Activated T-cell treated with anti-CD3 and anti-CD28 coated beads for 4 hours (primary cell): ENCODE results near the gene PWWP2A.
"Not testable (repeated sequence)": the region's sequence is repeated elsewhere in the genome, so short reads cannot be mapped to it uniquely, and the experiment has no call there.

Source experiments
- DNase-seq: peaks from one replicate; pipeline ENCODE4 v3.0.0-alpha.2; 2020

PWWP2A gene

DNA sequence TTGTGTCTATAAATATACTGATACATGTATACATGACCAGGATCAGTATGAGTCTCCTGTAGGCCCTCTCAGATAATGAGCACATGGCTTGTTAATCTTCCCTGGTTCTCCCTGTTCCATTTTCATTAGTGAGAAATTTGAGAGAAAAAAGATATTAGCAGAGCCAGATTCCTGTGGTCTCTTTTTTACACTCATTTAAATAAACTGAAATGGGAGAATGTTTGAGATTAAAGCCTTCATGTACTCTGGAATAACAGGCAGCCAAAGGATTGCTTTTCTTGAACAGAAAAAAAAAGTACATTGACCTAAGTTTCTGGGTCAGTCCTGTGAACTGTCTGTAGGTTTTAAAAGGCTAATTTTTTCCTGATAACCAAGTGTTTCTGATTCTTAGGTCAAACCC is 44.2 kb downstream of the PWWP2A start:
- no peak for DNase-seq

DNA sequence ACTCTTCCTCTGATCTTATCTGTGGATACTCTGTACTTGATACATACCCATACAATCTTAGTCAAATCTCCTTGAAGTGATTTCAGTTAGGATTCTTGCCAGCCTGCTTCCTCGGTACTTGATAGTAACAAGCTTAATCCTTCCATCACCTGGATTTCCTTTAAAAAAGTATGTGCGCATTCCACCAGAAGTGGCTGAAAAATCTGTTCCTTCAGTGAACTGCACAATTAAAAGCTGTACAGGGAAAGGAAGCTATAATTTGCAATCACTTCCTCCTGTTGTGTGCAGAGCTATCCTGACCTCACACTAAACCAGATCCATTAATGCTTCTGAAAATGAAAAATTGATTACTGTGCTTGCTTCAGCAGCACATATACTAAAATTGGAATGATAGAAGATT is 47.3 kb downstream of the PWWP2A start:
- DNase-seq, result no peak

DNA sequence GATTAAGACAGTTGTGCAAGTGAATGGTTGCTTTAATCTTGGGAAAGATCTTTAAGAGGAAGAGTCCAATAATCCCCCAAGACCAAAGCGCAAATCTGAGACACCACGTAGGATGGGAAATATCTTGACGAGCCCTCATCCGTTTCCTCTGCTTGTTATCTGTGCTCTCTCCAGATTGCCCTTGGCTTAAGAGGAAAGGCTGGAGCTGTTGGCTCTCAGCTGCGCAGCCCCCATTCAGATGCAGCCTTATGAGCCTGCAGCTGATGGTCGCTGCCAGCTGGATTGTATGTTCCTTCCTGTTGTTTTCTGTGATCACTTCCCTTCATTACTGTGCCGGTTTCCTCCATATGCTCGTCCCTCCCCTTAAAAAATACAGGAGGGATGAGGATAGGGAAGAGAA is 47.7 kb downstream of the PWWP2A start:
- no peak for DNase-seq

DNA sequence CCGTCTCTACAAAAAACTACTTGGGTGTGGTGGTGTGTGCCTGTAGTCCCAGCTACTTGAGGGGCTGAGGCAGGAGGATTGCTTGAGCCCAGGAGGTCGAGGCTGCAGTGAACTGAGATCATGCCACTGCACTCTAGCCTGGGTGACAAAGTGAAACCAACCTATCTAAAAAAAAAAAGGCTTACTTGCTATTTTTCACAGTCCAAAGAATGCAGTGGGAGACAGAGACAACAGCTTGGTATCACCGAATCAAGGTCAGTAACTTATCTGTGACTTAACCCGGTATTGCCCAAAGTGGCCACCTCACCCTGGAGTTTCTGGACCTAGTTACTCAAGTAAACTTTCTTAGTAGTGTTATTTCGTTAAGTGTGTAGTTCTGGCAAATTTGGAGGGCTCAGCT is 50.1 kb downstream of the PWWP2A start:
- not testable (repeated sequence) for DNase-seq

DNA sequence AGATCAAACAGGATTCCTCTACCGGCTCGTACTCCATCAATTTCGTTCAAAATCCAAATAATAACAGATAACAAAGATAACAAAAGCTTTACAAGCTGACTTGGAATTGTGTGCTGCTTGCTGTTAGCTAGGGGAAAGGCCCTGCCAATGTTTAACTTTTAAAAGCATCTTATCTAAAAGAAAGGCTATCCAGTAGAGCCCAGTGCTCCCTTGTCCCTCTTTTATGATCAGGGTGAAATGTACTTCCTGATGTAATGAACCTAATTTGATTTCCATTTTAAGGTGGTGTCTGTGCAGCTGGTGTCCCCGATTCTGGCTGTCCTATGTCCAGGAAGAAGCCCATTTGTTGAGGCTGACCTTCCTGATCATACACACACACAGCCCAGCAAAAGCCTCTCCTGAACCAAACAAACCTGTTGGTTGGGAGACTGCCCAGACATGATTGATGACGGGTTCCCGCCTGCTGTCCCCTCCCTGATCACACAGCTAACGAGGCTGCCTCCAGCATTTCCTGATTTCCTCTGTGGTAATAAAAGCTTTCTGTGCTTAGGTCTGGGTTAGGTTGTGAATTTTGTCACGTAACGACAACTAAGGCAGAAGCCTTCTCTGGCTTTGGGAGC is 54.1 kb downstream of the PWWP2A start:
- no peak for DNase-seq

DNA sequence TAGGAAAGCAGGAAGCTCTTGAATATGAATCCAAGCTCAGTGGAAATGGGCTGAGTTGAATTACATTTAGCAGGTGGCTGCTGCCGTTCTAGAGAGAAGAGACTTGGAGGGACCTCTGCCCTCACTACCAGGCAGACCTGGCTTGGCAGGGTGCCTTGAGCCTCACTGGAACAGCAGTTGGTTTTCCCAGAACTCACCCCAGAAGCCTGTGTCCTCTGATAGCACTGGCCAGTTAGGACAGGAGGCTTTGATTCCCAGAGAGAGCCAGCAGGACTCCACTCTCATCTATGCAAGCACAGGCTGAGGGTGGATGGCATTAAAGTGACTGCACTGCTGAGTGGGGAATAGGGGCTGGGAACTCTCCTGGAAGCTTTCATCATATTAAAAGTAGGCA is 54.8 kb downstream of the PWWP2A start:
- no peak for DNase-seq

DNA sequence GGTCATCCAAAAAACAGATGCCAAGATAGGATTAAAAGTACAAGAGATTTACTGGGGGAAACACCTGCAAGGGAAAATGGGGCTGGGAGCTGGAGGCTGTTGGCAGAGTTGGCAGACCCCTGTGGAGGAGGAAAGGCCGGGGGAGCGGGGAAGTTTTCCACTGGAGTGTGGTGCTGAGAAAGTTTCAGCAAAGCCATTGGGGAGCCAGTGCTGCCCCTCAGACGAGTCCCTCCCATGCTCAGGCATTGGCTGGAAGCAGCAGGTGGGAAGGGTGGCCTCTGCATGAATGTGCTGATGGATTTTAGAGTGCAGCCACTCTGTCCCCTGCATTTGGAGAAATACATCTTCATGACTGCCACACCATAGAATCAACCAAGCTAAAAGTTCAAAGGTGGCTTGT is 57.5 kb downstream of the PWWP2A start:
- no peak for DNase-seq

DNA sequence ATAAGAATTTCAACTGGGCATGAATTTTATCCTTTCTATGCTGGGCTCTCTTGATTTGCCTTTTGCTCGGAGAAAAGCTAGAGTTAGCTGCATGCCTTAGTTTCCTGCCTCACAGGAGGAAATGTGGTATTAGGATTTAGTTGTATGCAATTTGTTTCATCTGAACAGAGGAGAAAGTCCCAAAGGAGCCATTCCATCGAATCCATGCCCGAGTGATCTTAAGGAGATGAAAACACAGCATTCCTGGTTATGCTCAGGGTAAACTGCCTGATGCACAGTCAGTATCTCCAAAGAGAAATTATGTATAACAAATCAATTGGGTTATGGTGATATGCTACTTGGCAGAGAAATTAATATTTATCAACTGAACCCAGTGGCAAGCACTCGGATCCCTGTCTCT is 59.2 kb downstream of the PWWP2A start:
- DNase-seq, result no peak

DNA sequence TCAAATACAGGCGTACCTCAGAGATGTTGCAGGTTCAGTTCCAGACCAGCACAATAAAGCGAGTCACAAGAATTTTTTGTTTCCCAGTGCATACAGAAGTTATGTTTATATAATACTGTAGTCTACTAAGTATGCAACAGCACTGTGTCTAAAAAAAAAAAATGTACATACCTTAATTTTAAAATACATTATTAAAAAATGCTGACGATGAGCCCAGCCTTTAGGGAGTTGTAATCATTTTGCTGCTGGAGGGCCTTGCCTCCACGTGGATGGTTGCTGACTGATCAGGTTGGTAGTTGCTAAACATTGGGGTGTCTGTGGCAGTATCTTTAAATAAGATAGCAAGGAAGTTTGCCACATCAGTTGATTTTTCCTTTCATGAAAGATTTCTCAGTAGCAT is 62.0 kb downstream of the PWWP2A start:
- no peak for DNase-seq

DNA sequence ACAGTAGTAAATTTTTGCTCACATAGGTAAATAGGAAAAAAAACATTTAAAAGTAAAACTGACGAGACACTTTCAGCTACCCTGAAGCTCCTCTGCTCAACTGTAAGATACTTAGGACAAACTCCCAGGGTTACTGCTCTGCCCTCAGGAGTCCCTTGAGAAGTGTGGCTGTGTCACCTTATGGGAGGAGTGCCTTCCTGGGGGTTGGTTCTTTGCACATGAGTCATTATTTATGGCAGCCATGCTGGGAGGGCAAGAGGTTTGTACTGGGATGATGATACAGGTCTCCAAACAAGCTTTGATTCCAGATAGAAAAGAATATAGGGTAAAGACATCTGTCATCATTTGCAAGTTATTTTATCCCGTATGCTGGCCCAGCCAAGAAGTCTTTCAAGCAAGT is 64.4 kb downstream of the PWWP2A start:
- DNase-seq, result no peak

DNA sequence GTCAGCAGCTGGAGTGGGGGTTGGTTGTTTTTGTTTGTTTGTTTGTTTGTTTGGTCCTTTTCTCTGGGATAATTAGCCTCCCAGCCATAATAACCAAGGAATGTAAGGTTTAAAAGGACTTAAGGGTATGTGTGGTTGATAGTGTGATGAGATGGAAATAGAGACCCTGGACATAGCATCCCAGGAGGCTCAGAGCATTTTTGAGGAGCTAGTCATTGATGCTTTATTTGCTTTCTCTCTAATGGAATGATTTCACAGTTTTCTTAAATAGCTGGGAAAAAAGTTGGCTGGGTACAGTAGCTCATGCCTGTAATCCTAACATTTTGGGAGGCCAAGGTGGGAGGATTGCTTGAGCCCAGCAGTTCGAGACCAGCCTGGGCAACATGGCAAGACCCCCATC is 65.2 kb downstream of the PWWP2A start:
- DNase-seq, result no peak

DNA sequence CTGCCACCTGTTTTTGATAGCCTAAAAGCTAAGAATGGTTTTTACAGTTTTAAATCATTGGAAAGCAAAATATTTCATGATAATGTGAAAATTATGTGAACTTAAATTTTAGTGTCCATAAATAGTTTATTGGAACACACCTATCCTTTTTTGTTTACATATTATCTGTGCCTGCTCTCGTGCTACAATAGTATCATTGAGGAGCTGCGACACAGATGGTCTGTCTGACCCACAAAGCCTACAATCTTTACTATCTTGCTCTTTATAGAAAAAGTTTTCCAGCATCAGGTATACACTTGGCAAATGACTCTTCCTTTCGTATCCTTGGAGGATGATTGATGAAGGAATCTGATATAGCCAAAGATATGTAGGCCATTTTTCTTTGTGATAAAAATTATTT is 70.2 kb downstream of the PWWP2A start:
- no peak for DNase-seq

DNA sequence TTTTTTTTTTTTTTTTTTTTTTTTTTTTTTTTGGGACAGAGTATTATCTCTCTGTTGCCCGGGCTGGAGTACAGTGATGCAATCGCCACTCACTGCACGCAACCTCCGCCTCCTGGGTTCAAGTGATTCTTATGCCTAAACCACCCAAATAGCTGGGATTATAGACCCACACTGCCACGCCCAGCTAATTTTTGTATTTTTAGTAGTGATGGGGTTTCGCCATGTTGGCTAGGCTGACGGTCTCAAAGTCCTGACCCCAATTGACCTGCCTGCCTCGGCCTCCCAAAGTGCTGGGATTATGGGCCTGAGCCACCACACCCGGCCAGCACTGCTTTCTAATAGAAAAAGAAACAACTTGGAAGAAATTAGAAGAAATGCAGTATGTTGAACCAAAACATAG is 71.1 kb downstream of the PWWP2A start:
- no peak for DNase-seq

DNA sequence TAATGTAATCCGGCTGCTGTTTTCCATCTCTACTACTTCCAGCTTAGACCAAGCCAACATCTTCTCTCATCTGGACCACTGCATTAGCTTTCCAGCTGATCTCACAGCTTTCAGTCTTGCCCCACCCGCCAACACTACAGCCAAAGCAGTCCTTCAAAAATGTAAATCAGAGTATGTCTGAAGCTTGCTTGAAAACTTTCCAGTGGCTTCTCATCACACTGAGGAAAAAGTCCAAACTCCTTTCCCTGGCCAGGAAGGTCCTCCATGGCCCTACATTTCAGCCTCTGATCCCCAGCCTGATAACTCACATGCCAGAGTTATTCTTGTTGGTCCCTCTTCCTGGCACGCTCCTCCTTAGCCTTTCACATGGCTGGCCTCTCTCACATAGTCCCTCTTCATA is 71.8 kb downstream of the PWWP2A start:
- no peak for DNase-seq

DNA sequence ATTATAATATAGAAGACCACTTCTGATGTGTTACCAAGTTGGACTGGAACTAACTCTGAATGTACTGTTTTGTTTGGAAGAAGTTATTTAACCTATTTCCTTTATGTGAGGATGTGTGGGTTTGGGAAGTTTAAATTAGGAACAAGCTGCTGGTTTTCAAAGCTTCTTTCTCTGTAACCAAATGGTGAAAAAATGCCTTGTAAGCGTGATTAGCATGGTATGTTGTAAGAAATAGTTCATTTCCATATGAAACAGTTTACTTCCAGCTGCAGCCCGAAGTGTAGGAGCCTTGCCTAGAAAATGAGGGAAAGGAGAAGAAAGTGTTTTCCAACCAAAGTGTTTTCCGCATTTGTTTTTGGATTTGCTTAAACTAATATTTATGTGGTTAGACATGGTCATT is 74.3 kb downstream of the PWWP2A start:
- no peak for DNase-seq

DNA sequence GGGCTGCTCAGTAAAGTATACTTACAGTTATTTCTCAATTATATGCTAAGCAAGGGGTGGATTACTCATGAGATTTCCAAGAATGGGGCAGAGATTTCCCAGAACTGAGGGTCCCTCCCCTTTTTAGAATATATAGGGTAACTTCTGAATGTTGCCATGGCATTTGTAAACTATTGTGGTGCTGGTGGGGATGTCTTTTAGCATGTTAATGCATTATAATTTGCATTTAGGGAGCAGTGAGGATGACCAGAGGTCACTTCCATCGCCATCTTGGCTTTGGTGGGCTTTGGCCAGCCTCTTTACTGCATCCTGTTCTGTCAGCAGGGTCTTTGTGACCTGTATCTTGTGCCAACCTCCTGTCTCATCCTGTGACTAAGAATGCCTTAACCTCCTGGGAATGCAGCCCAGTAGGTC is 74.9 kb downstream of the PWWP2A start:
- DNase-seq, result no peak

DNA sequence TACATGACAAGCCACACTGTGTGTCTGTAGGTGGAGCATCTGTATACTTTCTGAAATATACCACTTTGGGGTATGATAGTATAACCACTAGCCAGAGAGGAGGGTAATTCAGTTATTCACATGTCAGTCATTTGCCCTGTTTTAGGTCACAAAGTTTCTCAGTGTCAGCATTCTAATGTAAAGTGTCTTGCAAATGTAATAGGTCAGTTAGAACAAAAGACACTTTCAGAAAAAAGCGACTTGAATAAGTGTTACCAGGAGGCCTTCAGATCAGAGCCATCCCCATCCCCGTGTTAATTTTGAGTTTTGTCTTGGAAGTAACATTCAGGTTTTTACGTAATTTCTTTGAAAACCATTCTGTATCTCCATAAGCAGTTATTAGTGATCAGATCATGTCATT is 76.6 kb downstream of the PWWP2A start:
- DNase-seq, result no peak
